Nasal cavity respiratory epithelium epithelial cell of viscerocranial mucosa (primary cell): ENCODE results near the gene FAM118B. TPM values are rescaled to one million over a fixed set of nuclear protein-coding genes. Genes with fewer than 3 reads are reported as not detected.

ENCODE experiments used
- total RNA-seq: library from RNA; depleted of rRNA; stranded (reverse); fragments of >200 nt; gene quantifications from 2 replicates; pipeline ENCODE4 v1.2.3, GENCODE V29; 2014

The FAM118B gene
- total RNA-seq, result 17.4 and 23.8 TPM in 2 replicates

GRCh38 chr11:126211236-126212088 lies at the start of gene FAM118B, which contains the start of gene RPUSD4:
Gene FAM118B (plus strand): TSS chr11:126211782. CDS start chr11:126235002, 23,220 bp downstream.
Gene RPUSD4 (minus strand): TSS chr11:126211650. CDS start chr11:126211638, 12 bp downstream.

GRCh38 chr11:126268708-126269579 lies 57.4 kb downstream of the FAM118B start, which contains the start of the genes FOXRED1 and SRPRA:
Gene FOXRED1 (plus strand): TSS chr11:126269154. CDS start chr11:126269207, 53 bp downstream.
Gene SRPRA (minus strand): TSS chr11:126268895. CDS start chr11:126268804, 91 bp downstream.

GRCh38 chr11:126282736-126283591 lies 71.4 kb downstream of the FAM118B start, which contains the start of gene TIRAP:
Gene TIRAP (plus strand): TSS chr11:126283093. CDS start chr11:126290895, 7,802 bp downstream.

GRCh38 chr11:126303623-126304456 lies 92.3 kb downstream of the FAM118B start, which contains the start of gene DCPS:
Gene DCPS (plus strand): TSS chr11:126304060. CDS start chr11:126304081, 21 bp downstream.

Other genes starting within 250 kb of the FAM118B start
- 2.1 and 5.3 TPM in 2 replicates for gene CDON, start 148.9 kb upstream of the FAM118B start, total RNA-seq
- 29.4 and 33.0 TPM in 2 replicates for gene RPUSD4, start 132 bp upstream of the FAM118B start, total RNA-seq
- gene SRPRA, start 57.1 kb downstream of the FAM118B start, total RNA-seq, result 107 and 108 TPM in 2 replicates
- gene FOXRED1, start 57.4 kb downstream of the FAM118B start, total RNA-seq, result 10.5 and 12.3 TPM in 2 replicates
- gene TIRAP, start 71.3 kb downstream of the FAM118B start, total RNA-seq, result 4.1 and 5.0 TPM in 2 replicates
- 7.5 and 9.2 TPM in 2 replicates for gene DCPS, start 92.3 kb downstream of the FAM118B start, total RNA-seq
- gene ST3GAL4, start 143.9 kb downstream of the FAM118B start, total RNA-seq, result 9.2 and 16.8 TPM in 2 replicates